ENCODE results near the gene TNK2.
A peak's percentile ranks its signal among the peaks of the same experiment; 100 is the strongest.
"Not testable (repeated sequence)": the region's sequence is repeated elsewhere in the genome, so short reads cannot be mapped to it uniquely, and the experiment has no call there.

TNK2 gene

GRCh38 chr3:195907934-195908693 is at the start of gene TNK2:
TSS of gene TNK2 (minus strand) at chr3:195908551. CDS start at chr3:195888588, 19,963 bp downstream.
- peak; percentile 55 for DNase-seq

GRCh38 chr3:195956577-195956976 is 48.2 kb upstream of the TNK2 start:
- DNase-seq: no peak

GRCh38 chr3:195955416-195955841 is 47.1 kb upstream of the TNK2 start:
- DNase-seq: not testable (repeated sequence)

GRCh38 chr3:195954752-195955119 is 46.4 kb upstream of the TNK2 start:
- DNase-seq: not testable (repeated sequence)

- not testable (repeated sequence) for DNase-seq
Measured at GRCh38 chr3:195954052-195954751, 45.9 kb upstream of the TNK2 start.

- not testable (repeated sequence) for DNase-seq
Measured at GRCh38 chr3:195952590-195952989, 44.2 kb upstream of the TNK2 start.

GRCh38 chr3:195951443-195952177 is 43.3 kb upstream of the TNK2 start:
- DNase-seq: not testable (repeated sequence)

- DNase-seq: not testable (repeated sequence)
Measured at GRCh38 chr3:195950731-195951130, 42.4 kb upstream of the TNK2 start.

- DNase-seq: not testable (repeated sequence)
Measured at GRCh38 chr3:195950164-195950563, 41.8 kb upstream of the TNK2 start.

- DNase-seq: not testable (repeated sequence)
Measured at GRCh38 chr3:195946910-195947699, 38.8 kb upstream of the TNK2 start.

GRCh38 chr3:195941265-195941815 is 33.0 kb upstream of the TNK2 start:
- DNase-seq: not testable (repeated sequence)

GRCh38 chr3:195940806-195941205 is 32.5 kb upstream of the TNK2 start:
- not testable (repeated sequence) for DNase-seq

- DNase-seq: not testable (repeated sequence)
Measured at GRCh38 chr3:195939526-195940470, 31.4 kb upstream of the TNK2 start.

GRCh38 chr3:195933044-195933430 is 24.7 kb upstream of the TNK2 start:
- DNase-seq: not testable (repeated sequence)

- no peak for DNase-seq
Measured at GRCh38 chr3:195932418-195933043, 24.2 kb upstream of the TNK2 start.

GRCh38 chr3:195931582-195932273 is 23.4 kb upstream of the TNK2 start:
- no peak for DNase-seq

GRCh38 chr3:195929452-195929851 is 21.1 kb upstream of the TNK2 start:
- no peak for DNase-seq

- DNase-seq: no peak
Measured at GRCh38 chr3:195921334-195921791, 13.0 kb upstream of the TNK2 start.

- DNase-seq: no peak
Measured at GRCh38 chr3:195918176-195918575, 9.8 kb upstream of the TNK2 start.

GRCh38 chr3:195916991-195917390 is 8.6 kb upstream of the TNK2 start:
- DNase-seq: no peak
